Stomach (tissue), 4 donors: ENCODE data around the gene KCNIP3.

Source experiments
- EP300 ChIP-seq: sonication (generic); formaldehyde crosslinking; IDR thresholded peaks from one replicate; pipeline ENCODE4 v1.6.1; 2017; ENCODE audit warnings: antibody characterized with exemption
- POLR2A ChIP-seq, 4 donors: fragments of 450-650 bp; IDR thresholded peaks; one replicate each; pipeline ENCODE4 v1.6.1; 2016; ENCODE audit warnings: antibody characterized with exemption in 4 of 4, control low read depth in 2 of 4, mild to moderate bottlenecking in 1 of 4, moderate library complexity in 1 of 4

DNA sequence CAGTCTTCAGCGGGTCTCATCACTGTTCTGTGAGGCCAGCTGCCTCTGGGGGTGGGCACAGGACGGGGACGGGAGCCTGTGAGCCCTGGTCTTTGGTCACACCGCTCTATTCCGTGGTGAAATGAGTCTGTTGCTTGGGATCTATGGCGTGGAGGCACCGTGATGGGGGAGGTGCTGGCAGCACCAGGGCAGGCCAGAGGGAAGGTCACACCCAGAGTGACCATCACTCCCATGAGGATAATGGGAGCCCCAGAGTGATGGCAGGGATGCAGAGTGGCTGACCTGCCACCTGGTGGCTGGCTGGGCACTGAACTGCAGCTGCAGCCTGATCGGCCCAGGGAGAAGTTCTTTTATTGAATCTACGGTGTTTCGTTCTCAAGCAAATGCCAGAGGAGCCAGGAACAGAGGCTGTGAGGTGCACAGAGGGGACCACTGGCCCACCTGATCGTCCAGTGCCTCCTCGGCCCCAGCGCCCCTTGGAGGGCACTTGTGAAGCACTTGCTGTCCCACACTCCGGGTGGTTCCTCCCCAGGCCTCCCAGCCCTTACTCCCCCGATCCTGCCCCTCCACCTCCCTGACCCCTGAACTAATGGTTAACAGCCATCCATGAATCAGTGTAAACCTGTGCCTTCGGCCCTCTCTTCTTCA lies 17.9 kb downstream of the KCNIP3 start:
- no peak for TF ChIP-seq EP300
- TF ChIP-seq POLR2A (IDR thresholded peaks at IDR 0.05), result no peak
